Stimulated activated naive CD8-positive, alpha-beta T cell treated with anti-CD3 and anti-CD28 coated beads, Interleukin-15, Interleukin-2, amounts not matched to agents 100 ng/mL and 50 ng/mL, for 24 hours (primary cell): Measurements from ENCODE around the gene CSNK1G2.

ENCODE experiments used
- H3K27ac Mint-ChIP-seq: one replicate; pipeline ENCODE4 v1.8.0; 2021; ENCODE audit warnings: mild to moderate bottlenecking, mixed read lengths
- H3K27me3 Mint-ChIP-seq: one replicate; pipeline ENCODE4 v1.8.0; 2021; ENCODE audit warnings: mixed read lengths
- H3K36me3 Mint-ChIP-seq: one replicate; pipeline ENCODE4 v1.8.0; 2021; ENCODE audit warnings: low read depth, mixed read lengths
- H3K4me1 Mint-ChIP-seq: one replicate; pipeline ENCODE4 v1.8.0; 2021; ENCODE audit warnings: low read depth, mixed read lengths
- H3K4me3 Mint-ChIP-seq: one replicate; pipeline ENCODE4 v1.8.0; 2021; ENCODE audit warnings: mild to moderate bottlenecking, mixed read lengths
- H3K9me3 Mint-ChIP-seq: one replicate; pipeline ENCODE4 v1.8.0; 2021; ENCODE audit warnings: mixed read lengths

Gene CSNK1G2

DNA sequence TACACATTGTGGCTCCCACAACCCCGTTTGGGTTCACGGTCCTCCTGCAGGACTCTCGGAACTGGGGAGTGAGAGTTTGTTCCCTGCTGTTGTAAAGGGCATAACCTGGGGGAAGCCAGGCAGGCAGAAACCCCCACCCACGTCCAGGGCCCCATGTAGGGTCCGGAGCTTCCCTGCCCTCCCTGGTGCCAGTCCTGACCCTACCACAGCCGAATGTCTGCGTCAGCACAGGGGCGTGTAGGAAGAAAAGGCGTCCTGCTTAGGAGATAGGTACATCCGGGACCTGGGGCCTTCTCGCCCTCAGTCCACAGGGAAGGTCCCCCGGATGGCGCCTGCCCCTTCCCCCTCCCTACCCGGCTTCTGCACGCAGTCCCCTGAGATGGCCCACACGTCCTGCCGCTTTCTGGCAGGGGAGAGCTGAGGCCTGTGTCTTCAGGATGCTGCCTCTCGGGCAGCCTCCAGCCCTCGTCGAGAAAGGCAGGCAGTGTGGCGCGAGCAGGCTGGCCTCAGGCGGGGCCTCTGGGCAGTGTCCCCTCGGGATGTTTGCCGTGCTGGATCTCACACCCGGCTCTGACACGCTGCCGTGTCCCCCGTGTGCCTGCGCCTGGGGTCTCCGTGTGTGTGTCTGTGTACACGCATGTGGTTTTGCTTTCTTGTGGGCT lies 19.1 kb downstream of the CSNK1G2 start:
- H3K36me3 Mint-ChIP-seq, result peaks cover 6% of the 10 kb centered on the region
- no peaks in the 10 kb centered on the region for H3K9me3 Mint-ChIP-seq
- H3K4me3 Mint-ChIP-seq, result no peak overlapping the region
- no peak overlapping the region for H3K27ac Mint-ChIP-seq
- no peaks in the 10 kb centered on the region for H3K27me3 Mint-ChIP-seq
- H3K4me1 Mint-ChIP-seq, result peaks cover 4% of the 10 kb centered on the region

DNA sequence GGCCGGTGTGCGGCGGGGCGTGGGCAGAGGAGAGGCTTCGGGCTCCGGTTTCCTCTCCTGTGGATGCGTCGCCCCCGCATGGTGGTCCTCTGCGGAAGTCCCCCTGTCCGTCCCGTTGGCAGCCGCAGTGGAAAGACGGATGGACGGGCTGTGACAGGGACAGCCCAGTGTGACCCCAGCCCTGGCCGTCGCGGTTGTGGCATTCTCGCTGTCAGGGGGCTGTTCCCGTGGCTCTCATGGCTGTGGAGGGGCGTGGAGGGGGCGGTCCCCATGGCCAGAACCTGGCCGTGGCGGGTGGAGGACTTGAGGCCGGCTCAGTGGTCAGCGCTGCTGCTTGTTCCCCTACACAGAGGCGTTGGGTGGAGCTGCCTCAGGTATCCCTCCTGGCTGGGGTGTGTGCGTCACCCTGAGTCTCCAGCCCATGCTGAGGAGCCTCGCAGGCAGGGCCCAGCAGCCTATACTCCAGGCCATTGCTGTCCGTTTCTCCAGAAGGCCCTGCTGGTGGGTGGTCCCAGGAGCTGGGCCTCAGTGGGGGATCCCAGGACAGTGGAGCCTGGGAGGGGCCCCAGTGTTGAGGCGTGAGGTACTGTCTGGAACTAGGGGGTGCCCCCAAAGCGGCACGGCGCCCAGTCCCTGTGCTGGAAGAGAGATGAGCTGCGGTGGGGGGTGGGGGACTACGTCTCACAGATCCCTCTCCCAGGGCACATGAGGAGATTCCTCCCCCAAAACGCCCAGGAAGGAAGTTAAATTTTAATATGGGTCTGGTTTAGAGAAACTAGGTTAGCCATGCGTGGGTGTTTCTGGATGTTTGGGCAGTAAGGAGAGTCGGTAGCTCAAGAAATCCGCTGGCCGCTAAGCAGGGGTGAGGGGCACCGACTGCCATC lies 20.3 kb downstream of the CSNK1G2 start:
- Mint-ChIP-seq H3K27me3 (no peaks in the 10 kb centered on the region), H3K9me3 (no peaks in the 10 kb centered on the region), H3K36me3 (peaks cover 6% of the 10 kb centered on the region), H3K4me3 (no peak overlapping the region), H3K4me1 (peaks cover 8% of the 10 kb centered on the region), H3K27ac (no peak overlapping the region)

DNA sequence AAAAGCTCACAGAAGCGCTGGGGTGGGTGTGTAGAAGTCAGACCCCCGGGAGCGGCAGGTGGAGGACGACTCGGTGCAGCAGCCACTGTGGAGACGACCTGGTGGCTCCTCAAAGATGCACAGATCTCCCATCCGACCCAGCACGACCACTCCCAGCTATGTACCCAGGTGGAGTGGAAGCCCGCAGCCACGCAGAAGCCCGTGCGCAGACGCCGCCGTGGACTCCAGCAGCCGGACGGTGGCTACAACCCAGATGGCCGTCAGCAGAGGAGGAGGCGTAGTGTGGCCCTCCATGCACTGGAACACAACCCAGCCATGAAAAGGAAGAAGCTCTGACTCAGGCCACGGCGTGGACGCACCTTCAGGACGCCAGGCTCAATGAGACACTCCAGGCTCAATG lies 21.7 kb downstream of the CSNK1G2 start:
- H3K4me1 Mint-ChIP-seq, result peaks cover 17% of the 10 kb centered on the region

DNA sequence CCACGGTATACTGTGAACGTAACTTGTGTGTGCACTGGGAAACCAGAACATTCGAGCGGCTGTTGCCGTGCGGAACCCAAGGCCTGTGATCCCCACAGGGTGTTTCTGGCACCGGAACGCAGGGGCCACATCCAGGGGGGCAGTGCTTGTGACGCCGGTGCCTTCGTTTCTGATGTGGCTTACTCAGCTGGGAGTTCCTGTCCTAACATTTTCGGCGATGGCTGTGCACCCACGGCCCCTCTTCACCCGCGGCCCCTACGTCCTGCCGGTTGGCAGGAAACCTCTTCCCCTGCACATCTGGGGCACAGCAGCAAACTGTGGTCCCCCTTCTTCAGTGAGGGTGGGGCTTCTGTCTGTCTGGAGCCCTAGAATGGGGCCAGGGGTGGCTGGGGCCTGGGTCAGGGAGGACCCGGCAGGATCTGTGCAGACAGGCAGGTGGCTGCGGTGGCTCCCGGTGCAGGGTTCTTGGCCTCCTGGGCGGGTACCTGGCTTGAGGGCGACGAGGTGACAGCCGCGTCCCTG lies 26.2 kb downstream of the CSNK1G2 start:
- Mint-ChIP-seq H3K4me3 (no peak overlapping the region), H3K4me1 (peaks cover 16% of the 10 kb centered on the region), H3K27ac (no peak overlapping the region), H3K36me3 (peaks cover 8% of the 10 kb centered on the region), H3K27me3 (no peaks in the 10 kb centered on the region), H3K9me3 (no peaks in the 10 kb centered on the region)

More for the DNA sequence above, 21.7 kb downstream of the CSNK1G2 start:
- no peak overlapping the region for H3K4me3 Mint-ChIP-seq
- H3K27me3 Mint-ChIP-seq, result no peaks in the 10 kb centered on the region
- H3K9me3 Mint-ChIP-seq, result no peaks in the 10 kb centered on the region
- H3K27ac Mint-ChIP-seq, result no peak overlapping the region
- H3K36me3 Mint-ChIP-seq, result peaks cover 6% of the 10 kb centered on the region

DNA sequence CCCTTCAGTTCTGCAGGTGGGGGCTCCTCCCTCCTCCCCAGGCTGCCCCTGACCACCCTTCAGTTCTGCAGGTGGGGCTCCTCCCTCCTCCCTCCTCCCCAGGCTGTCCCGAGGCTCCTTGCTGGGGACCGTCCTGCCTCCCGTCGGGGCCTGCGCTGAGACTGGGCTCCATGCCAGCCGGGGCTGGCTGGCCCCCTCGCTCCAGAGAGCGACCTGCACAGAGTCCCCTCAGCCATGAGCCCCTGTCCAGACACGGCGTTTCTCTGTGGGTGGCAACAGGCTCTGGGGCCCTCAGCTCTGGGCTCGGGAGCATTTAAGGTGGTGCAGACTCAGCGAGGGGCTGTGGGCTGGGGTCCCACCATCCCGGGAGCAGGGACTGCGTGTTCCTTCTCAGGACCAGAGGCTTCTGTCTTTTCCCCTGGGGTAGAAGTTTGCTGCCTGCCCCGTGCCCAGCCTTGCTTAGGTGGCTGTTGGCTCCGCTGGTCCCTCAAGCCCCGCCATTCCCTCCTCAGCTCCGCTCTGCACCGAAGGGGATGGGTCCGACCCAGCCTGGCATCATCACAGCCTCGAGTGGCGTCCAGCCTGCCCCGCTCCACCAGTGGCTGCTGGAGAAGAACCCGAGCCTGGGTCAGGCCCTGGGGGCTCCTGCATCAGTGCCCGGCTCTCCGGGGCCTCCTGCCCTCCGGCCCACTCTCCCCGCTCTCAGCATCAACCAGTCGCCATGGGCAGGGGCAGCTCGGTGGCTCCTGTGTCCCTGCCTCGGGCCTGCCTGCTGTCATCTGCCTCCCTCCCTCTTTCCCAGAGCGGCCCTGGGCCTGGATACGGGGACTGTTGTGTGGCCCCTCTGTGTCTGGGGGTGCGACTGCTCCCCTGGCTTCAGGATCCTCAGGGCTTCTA lies 27.6 kb downstream of the CSNK1G2 start:
- Mint-ChIP-seq H3K4me1 (peaks cover 16% of the 10 kb centered on the region), H3K36me3 (peaks cover 5% of the 10 kb centered on the region), H3K27ac (no peak overlapping the region), H3K27me3 (no peaks in the 10 kb centered on the region), H3K4me3 (no peak overlapping the region), H3K9me3 (no peaks in the 10 kb centered on the region)

DNA sequence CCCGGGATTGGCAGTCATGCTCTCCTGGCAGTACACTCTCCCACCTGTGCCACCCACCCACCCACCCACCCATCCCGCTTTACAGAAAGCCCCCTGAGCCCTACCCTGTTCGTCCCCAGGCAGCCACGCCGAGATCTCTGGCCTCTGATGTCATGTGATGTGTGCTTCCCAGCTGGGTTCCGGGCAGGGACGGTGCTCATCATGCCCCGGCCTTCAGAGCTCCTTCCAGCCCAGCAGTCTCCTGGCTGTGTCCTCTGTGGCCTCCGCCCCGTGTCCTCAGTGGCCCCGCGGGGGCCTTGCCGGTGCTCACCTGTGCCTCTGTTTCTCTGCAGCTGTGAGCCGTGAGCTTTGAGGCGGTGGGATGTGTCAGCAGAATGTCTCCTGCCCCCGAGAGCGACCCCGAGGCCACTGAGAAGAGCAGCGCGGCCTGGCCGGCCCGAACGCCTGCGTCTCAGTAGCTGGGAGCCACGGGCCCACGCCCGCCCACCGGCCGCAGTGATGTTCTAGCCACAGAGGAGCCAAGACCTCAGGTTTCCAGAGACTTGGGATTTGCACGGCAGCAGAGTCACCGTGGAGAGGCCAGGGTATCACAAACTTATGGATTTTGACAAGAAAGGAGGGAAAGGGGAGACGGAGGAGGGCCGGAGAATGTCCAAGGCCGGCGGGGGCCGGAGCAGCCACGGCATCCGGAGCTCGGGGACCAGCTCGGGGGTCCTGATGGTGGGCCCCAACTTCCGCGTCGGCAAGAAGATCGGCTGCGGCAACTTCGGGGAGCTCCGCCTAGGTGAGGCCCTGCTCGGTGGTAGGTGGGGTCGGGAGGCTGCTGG lies 28.4 kb downstream of the CSNK1G2 start:
- Mint-ChIP-seq H3K27ac (no peak overlapping the region), H3K36me3 (peaks cover 5% of the 10 kb centered on the region), H3K4me3 (no peak overlapping the region), H3K4me1 (peaks cover 16% of the 10 kb centered on the region), H3K27me3 (no peaks in the 10 kb centered on the region), H3K9me3 (no peaks in the 10 kb centered on the region)

DNA sequence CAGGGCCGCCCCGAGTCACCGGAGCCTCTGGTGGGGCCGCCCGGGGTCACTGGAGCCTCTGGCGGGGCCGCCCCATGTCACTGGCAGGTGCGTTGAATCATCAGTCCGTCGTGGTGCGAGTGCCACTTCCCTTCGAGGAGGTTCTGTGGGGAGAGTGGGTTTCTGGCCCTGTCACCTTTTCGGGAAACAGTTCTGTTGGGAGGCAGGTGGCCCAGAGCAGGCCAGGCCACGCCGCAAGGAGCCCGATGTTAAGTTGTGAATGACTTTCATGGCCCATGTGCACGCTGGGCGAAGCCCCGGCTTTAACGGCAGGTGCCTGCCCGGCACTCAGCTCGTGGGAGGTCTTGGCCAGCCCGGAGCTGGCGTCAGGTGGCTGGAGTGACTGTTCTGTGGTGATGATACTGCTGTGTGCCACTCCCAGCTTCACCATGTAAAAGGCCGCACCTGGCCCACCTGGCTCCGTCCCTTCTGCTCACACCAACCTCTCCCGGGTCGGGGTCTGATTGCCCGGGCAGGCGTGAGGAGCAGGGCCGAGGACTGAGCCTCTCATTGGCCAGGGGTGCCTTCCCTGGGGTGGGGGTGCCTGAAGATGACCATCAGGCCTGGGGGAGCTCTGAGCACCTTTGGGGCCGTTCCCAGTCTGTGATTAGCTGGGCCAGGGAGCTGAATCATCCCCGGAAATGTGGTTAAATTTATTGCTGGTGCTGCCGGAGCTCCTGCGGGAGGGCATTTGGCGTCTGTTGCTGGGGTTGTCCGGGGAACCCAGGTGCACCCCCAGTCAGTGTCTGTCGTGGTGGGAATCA lies 29.2 kb downstream of the CSNK1G2 start:
- Mint-ChIP-seq H3K27ac (no peak overlapping the region), H3K9me3 (no peaks in the 10 kb centered on the region), H3K4me1 (peaks cover 16% of the 10 kb centered on the region), H3K27me3 (no peaks in the 10 kb centered on the region), H3K4me3 (no peak overlapping the region), H3K36me3 (peaks cover 9% of the 10 kb centered on the region)

DNA sequence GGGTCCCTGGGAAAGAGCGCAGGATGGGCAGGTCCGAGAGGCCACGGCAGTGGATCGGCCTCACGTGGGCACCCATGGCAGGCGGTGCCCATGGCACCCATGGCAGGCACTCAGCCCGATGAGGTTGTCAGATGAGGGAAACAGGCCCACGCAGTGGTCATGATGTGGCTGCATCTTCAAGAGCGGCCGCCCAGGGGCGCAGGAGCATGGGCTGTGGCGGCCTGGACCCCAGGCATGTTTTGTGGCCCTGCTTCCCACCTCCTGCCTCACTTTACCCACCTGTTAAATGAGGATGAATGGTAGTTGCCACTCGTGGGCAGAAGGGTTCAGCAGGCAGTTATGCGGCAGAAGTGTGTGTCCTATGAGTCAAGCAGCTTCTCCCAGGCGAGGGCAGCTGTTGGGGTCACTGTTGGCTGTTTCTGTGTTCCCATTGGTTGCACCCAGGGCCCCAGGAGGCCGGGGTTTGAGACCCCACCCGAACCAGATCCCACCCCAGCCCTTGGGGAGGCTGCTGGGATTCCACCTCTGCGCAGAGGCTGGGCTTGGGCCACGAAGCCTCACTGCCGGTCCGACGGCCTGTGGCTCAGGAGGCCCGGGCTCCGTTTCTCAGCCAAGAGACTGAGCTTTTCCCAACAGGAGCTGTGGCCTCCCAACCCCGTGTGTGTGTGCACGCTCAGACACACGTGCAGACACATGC lies 30.0 kb downstream of the CSNK1G2 start:
- Mint-ChIP-seq H3K4me1 (peaks cover 15% of the 10 kb centered on the region), H3K27ac (no peak overlapping the region)

DNA sequence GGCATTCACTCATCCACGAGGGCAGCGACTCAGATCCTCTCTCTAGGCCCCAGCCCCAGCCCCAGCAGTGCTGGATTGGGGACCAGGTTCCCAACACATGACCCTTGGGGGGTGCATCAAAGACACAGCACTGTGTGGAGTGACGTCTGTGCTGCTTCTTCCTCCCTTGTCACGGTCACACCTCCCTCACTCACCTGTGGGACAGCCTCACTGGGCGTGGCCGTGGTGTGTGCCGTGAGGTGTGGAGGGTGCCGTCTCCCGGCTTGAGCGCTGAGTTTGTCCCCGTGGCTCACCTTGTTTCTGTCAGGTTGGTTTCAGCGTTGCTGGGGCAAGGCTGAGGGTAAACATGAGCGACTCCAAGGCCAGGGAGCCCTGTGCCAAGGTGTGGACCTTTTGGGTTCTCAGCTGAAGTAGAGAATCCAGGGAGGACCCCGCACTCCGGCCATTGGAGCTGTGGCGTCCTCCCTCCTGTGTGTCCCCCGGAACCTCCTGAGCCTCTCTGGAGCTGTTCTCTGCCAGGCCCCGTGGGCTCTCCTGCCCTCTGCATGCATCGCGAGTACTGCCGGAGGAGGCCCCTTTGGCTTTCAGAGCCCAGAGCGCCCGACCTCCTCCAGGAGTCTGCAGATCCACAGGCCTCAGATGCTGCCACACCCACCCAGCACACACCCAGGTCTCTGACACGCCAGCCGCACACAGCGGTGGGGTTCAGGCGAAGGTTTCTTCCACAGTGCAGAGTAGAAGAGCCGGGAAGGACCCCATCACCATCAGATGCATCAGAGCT lies 33.6 kb downstream of the CSNK1G2 start:
- Mint-ChIP-seq H3K4me3 (no peak overlapping the region), H3K27me3 (no peaks in the 10 kb centered on the region), H3K36me3 (peaks cover 10% of the 10 kb centered on the region), H3K4me1 (peaks cover 1% of the 10 kb centered on the region), H3K9me3 (no peaks in the 10 kb centered on the region), H3K27ac (no peak overlapping the region)

More for the DNA sequence above, 30.0 kb downstream of the CSNK1G2 start:
- H3K27me3 Mint-ChIP-seq, result no peaks in the 10 kb centered on the region
- no peaks in the 10 kb centered on the region for H3K9me3 Mint-ChIP-seq
- no peak overlapping the region for H3K4me3 Mint-ChIP-seq
- H3K36me3 Mint-ChIP-seq, result peaks cover 10% of the 10 kb centered on the region

DNA sequence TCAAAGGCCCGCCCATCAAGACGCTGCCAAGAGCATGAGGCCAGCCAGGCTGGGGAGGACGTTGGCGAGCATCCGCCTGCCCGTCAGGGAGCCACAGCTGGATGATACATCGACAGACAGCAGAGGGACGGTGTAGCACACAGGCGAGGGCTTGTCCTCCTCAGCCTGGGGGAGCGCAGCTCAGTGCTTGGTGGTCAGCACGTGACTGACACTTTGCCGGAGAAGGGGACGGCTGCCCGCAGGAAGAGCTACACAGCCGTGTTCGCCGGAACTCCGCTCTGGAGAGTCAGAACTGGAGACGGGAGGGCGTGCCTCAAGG lies 34.1 kb downstream of the CSNK1G2 start:
- H3K27ac Mint-ChIP-seq, result no peak overlapping the region
- no peak overlapping the region for H3K4me3 Mint-ChIP-seq

DNA sequence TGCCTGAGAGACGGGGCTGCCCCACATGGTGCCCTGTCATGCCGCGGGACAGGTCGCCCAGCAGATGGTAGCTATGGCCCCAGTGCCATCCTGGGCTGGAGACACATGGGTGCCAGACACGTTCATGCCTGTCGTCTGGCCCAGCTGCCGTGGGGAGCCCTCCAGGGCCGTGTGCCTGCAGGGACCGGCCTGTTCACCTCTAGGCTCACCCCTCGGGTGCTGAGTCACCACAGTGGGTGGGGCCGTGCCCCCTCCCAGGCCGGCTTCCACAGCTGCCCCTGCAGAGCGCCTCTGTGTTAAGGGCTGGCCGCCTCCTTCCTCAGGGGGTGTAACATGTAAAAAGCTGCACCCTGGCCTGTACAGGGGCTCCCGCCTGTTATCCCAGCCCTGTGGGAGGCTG lies 36.1 kb downstream of the CSNK1G2 start:
- Mint-ChIP-seq H3K4me3 (no peak overlapping the region), H3K27me3 (no peaks in the 10 kb centered on the region), H3K36me3 (peaks cover 17% of the 10 kb centered on the region), H3K27ac (no peak overlapping the region), H3K9me3 (no peaks in the 10 kb centered on the region), H3K4me1 (no peaks in the 10 kb centered on the region)

More for the DNA sequence above, 34.1 kb downstream of the CSNK1G2 start:
- H3K36me3 Mint-ChIP-seq, result peaks cover 10% of the 10 kb centered on the region
- no peaks in the 10 kb centered on the region for H3K4me1 Mint-ChIP-seq
- H3K27me3 Mint-ChIP-seq, result no peaks in the 10 kb centered on the region
- no peaks in the 10 kb centered on the region for H3K9me3 Mint-ChIP-seq

DNA sequence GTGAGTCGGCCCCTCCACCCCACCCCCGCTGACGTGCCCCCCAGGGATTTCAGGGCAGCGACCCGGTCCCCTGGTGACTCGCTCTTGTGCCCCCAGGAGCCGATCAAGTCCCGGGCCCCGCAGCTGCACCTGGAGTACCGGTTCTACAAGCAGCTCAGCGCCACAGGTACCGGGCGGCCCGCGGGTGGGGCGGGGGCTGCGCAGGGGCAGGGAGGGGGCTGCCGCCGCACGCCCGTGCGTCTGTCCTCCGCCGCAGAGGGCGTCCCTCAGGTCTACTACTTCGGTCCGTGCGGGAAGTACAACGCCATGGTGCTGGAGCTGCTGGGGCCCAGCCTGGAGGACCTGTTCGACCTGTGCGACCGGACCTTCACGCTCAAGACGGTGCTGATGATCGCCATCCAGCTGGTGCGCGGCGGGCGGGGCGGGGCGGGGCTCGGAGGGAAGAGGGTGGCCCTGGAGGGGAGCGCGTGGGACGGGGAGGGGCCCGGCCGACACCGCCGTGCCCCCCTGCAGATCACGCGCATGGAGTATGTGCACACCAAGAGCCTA lies 37.4 kb downstream of the CSNK1G2 start:
- Mint-ChIP-seq H3K9me3 (no peaks in the 10 kb centered on the region), H3K27me3 (no peaks in the 10 kb centered on the region), H3K4me3 (no peak overlapping the region), H3K4me1 (no peaks in the 10 kb centered on the region), H3K36me3 (peaks cover 20% of the 10 kb centered on the region), H3K27ac (no peak overlapping the region)
